Left hindlimb (tissue), 1 donor: Measurements from ENCODE around the gene MS4A10.
"Not testable (repeated sequence)": the region's sequence is repeated elsewhere in the genome, so short reads cannot be mapped to it uniquely, and the experiment has no call there.

Source experiments
- DNase-seq: peaks from one replicate; pipeline ENCODE4 v3.0.0-alpha.2; 2018

The MS4A10 gene

GRCh38 chr11:60785136-60785535 is at the start of gene MS4A10:
TSS of gene MS4A10 (plus strand) at chr11:60785333. CDS start at chr11:60790336, 5,003 bp downstream.
- no peak for DNase-seq

- DNase-seq = no peak
These were observed 46.0 kb upstream of the MS4A10 start for GRCh38 chr11:60739114-60739513.

GRCh38 chr11:60740573-60740972 is 44.6 kb upstream of the MS4A10 start:
- no peak for DNase-seq

- DNase-seq = no peak
These were observed 43.7 kb upstream of the MS4A10 start for GRCh38 chr11:60741421-60741820.

GRCh38 chr11:60743058-60743457 is 42.1 kb upstream of the MS4A10 start:
- no peak for DNase-seq

- DNase-seq = no peak
These were observed 41.0 kb upstream of the MS4A10 start for GRCh38 chr11:60744114-60744513.

- DNase-seq = no peak
These were observed 37.7 kb upstream of the MS4A10 start for GRCh38 chr11:60747359-60747873.

GRCh38 chr11:60748225-60748624 is 36.9 kb upstream of the MS4A10 start:
- no peak for DNase-seq

GRCh38 chr11:60748821-60749220 is 36.3 kb upstream of the MS4A10 start:
- DNase-seq = no peak

- no peak for DNase-seq
These were observed 34.2 kb upstream of the MS4A10 start for GRCh38 chr11:60750911-60751310.

GRCh38 chr11:60753309-60753708 is 31.8 kb upstream of the MS4A10 start:
- DNase-seq = no peak

GRCh38 chr11:60754887-60755286 is 30.2 kb upstream of the MS4A10 start:
- no peak for DNase-seq

- DNase-seq = no peak
These were observed 28.7 kb upstream of the MS4A10 start, which contains the start of gene MS4A15 for GRCh38 chr11:60756307-60757032. TSS of gene MS4A15 (plus strand) at chr11:60756867. CDS start at chr11:60763734, 6,867 bp downstream.

GRCh38 chr11:60757231-60757800 is 27.8 kb upstream of the MS4A10 start:
- DNase-seq = no peak

- not testable (repeated sequence) for DNase-seq
These were observed 26.5 kb upstream of the MS4A10 start for GRCh38 chr11:60758671-60759070.

- not testable (repeated sequence) for DNase-seq
These were observed 25.5 kb upstream of the MS4A10 start for GRCh38 chr11:60759438-60760225.

GRCh38 chr11:60761436-60762190 is 23.5 kb upstream of the MS4A10 start:
- no peak for DNase-seq

- DNase-seq = no peak
These were observed 22.1 kb upstream of the MS4A10 start for GRCh38 chr11:60762851-60763691.

- no peak for DNase-seq
These were observed 21.3 kb upstream of the MS4A10 start for GRCh38 chr11:60763692-60764369.

- DNase-seq = no peak
These were observed 20.3 kb upstream of the MS4A10 start for GRCh38 chr11:60764879-60765278.

GRCh38 chr11:60765355-60765754 is 19.8 kb upstream of the MS4A10 start:
- DNase-seq = no peak
